CD4-positive, alpha-beta T cell treated with Interleukin-21 for 1 hour (primary cell): ENCODE measurements around the gene ACP1.
A peak's percentile ranks its signal among the peaks of the same experiment; 100 is the strongest.

Experiments
- DNase-seq: peaks from one replicate; pipeline ENCODE4 v3.0.0-alpha.2; 2020

The ACP1 gene

DNA sequence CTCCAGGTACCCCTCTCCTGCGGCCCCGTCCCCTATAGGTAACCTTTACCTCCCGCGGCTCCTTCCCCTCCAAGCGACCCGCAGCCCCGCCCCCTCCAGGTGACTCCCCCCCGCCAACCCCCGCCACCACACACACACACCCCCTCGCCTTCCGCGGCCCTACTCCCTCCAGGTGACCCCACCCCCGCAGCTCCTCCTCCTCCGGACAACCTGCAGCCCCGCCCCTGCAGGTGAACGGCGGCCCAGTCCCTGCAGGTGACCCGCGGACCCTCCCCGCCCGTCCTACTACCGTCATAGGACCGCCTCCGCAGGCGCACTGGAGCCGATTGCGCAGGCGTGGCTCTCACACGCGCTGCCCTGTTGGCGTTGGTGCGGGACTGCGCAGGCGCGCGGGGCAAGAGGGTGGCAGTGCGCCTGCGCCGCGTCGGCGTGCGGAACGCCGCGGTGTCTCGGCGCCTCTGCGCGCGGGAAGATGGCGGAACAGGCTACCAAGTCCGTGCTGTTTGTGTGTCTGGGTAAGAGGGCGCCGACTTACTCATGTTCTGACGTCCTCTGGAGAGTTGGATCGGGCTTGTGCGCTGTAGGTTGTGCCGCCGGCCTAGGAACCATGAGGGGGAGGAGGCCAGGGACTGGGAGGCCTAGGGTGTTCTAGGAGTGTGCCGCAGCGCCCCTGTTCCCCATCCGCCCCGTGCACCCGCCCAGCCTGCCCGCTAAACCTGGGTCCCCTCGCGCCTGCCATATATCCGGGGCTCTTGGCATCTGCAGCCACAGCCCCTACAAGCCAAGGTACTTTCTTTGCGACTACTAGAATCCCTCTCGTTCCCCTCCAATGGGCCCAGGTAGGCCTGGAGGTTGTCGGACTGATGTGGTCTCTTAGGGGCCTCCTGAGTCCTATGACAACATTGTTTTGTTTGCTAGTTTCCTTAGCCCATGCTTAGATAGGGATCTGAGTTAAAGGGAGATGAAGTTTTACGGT, at the start of gene ACP1:
TSS of gene ACP1 (plus strand) at position 455 of the 976 bp plus-strand sequence. CDS start at position 473, 18 bp downstream.
- peak; percentile 95 for DNase-seq

- no peak for DNase-seq
These were observed 48.7 kb upstream of the ACP1 start for GRCh38 chr2:216068-216467.

GRCh38 chr2:223451-223850, 41.3 kb upstream of the ACP1 start:
- peak; percentile 7 for DNase-seq

- DNase-seq = no peak
These were observed 40.6 kb upstream of the ACP1 start for GRCh38 chr2:223971-224760.

DNA sequence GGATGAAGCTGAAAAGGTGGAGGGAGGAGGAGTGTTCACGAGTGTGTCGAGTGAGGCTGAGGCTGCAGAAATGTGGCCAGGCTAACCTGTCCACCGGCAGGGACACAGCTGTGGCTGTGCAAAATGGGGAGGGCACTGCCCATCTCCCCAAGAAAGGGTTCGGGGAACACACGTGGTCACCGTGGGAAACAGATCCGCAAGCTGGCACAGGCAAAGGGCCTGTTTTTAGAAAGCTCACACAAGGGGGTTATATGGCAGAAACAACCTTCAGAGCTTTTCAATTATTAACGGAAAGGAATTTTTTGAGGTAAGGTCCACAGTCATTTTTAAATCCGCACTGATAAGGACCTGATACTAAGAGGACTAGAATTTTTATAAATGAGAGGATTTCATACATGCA, 36.6 kb upstream of the ACP1 start:
- DNase-seq = no peak

- no peak for DNase-seq
These were observed 36.0 kb upstream of the ACP1 start for GRCh38 chr2:228518-229278.

DNA sequence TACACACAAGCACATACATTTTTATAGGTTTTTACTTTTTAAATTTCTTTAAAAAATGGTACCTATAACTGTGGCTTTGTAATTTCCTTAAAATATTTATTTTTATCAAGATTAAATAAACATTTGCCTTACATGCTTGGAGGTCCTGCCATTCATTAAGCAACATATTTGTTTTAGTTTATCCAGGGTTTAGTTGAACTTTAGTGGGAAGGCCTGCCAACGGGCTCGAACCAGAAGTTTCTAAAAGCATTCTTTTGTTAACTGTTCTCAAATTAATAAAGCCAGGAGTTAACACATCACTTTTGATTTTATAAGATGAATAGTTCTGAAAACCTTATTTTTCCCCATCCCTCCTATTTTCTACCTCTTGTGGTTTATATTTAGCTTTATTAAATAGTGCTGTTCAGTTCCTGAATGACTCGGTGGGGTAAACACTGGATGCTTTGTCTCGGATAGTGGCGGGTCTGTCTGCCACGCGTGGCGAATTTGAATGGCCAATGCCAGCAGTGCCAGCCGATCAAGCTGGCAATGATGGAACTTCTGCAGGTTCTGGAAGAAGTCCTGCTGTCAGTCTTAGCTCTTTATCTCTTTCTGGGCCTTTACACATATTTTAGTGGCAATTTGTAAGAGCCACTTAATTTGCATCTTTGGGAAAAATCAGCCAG, 33.1 kb upstream of the ACP1 start:
- no peak for DNase-seq

- DNase-seq = no peak
These were observed 31.7 kb upstream of the ACP1 start for GRCh38 chr2:233030-233429.

DNA sequence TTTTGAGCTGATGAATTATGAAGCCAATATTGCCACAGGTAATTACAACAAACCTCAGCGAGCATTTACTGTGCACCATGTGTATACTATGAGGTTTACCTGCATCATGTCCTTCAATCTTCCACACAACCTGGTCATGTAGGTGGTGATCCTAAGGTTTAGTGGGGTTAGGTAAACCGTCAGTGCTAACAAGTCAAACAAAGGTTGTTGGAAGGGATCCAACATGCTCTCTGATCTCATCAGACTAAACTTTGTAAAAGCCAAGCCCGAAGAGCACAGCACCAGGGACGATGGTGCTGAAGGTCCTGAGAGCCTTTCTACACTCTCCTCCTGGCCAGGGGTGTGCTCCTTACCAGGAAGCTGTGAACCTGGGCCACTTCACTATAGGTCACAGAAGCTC, 30.3 kb upstream of the ACP1 start:
- DNase-seq = no peak

- no peak for DNase-seq
These were observed 27.7 kb upstream of the ACP1 start for GRCh38 chr2:236993-237539.

DNA sequence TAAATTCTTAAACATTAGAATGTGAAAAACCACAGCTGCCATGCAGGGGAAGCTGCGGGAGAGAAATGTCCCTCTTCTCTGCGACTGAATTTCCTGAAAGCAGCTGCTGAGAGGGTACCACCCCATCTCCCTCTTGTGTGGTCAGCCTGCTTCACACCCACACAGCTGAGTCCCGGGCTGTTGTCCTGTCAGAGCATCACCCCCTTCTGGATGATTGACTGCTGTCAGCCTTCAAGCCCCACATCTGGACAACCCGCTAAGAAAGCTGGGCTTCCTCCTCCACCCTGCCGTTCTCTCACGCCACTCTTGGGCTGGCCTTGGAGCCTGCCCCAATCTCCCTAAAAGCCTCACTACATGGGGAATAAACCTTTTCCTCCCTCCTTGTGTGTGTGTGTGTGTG, 26.9 kb upstream of the ACP1 start:
- peak; percentile 13 for DNase-seq

DNA sequence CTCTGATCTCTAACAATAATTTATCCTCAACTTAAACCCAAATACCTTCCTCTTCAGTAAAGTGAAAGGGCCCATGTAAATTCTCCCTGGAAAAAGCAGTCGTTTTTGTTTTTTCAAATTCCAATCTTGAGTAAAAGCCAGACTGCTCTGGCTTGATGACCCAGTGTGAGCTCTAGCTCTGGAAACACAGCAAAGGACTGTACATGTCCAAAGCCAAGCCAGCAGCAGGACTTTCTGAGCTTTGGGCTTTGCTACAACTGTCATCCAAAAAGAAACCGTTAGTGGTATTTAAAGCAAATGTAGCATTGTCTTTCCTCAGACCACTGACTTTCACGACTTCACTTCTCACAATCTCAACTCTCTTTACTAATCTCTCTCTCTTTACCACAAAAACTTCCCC, 26.3 kb upstream of the ACP1 start:
- no peak for DNase-seq

DNA sequence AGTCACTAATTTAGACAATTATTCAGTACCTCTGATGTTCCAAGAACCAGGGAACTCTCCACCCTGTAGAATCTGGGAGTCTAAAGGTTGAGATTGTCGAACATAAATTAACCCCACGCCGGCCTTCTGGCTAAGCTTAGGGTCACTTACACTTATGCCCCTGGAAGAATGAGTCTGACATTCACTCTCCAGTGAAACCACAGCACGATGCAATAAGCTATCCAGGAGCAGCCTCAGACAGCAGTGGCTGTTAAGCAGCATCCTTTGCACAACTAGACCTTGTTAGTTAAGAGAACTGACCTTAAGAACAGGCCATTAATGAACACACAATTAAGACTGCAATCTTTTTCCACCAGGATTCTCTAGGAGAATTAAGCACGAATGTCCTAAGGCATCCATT, 25.9 kb upstream of the ACP1 start:
- no peak for DNase-seq

- no peak for DNase-seq
These were observed 20.2 kb upstream of the ACP1 start for GRCh38 chr2:244547-244946.

- DNase-seq = peak; percentile 62
These were observed 18.1 kb upstream of the ACP1 start for GRCh38 chr2:246489-247144.

DNA sequence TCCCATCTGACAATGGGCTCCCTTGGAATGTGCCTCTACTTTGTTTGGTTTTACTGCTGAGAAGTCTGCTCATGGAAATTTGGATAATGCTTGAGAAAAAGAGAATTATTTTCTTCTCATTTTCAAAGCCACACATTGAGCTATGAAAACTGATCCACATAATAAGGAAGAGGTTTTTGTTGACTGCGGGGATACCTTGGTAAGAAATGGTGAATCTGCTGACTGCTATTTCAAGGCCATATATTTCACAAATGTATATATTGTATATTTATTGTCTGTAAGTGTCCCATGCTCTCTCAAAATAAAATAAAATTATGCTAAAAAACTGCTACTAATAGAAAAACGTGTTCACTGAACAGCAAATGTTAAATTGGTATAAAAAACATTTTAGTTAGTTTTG, 16.0 kb upstream of the ACP1 start:
- no peak for DNase-seq

DNA sequence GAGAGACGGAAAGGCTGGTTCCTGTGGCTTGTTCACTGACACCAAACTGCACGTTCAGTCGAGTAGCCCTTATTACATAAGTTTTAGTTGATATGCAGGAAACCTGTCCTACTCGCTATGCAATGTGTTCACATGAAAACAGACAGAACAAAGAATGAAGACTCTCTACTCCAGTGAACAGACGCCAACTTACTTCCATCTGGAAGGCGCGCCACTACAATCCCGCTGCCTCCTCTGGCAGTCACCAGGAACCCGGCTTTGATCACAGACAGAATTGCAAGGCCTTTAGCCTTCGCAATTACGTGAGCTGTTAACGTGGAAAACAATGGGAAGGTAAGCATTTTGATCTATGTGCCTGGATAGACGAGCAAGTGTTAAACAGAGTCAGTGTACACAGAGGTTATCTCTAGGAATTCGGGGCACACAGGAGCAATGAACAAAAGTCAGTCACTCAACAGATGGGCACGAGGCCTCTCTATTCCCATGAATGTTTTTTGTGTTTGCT, 15.2 kb upstream of the ACP1 start:
- DNase-seq = no peak

DNA sequence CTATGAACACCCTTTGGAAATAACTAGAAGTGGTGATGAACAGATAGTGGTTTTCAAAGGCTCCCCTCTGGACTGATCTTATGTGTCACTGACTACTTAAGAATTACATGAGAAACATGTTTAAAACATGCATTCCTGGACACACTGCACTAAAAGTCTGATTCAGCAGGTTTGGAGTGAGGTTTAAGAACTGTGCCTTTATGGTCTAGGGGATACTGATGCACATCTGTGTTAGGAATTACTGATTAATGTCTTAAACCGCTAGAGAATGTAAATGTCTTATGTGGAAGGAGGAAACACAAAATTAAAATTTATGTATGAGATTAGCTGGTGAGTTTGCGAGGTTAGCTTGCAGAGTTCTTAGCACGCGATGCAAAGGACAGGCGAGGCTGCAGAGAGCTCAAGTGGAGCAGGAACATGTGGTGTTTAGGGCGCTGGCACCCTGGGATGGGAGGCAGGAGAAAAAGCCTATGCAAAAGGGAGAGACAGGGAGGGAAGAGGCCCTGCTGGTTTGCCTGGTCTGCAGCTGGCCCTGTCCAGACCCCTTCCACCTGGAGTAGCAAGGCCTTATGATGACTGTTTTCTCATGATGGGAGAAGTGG, 12.6 kb upstream of the ACP1 start:
- no peak for DNase-seq

- DNase-seq = no peak
These were observed 11.5 kb upstream of the ACP1 start for GRCh38 chr2:253202-253638.

DNA sequence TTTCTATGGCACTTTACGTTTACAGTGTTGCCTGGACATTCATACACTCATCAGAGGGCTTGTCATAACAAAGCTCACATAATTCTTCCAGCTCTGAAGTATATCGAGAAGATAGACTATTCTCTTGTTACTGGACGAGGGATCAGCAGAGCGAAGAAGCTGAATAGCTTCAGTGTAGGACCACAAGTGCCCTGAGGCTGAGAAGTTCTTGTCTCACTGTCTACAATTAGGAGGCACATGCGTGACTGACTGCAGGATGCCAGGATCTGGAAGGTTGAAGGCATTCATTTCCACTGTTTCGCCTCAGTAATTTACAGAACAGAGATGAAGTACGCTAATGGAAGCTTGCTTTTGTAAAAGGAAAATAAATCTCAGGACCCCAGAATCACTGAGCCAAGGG, 10.5 kb upstream of the ACP1 start:
- no peak for DNase-seq

DNA sequence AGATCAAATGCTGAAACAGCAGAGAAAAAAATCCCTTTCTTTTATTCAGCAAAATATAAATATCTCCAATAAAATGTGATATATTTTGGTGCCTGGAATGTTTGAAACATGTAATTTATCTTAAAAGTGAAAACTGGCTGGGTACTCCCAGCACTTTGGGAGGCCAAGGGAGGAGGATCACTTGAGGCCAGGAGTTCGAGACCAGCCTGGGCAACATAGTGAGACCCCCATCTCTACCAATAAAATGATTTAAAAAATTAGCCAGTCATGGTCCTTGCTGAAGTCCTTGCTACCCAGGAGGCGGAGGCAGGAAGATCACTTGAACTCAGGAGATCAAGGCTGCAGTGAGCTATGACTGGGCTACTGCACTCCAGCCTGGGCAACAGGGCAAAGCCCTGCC, 9.6 kb upstream of the ACP1 start:
- DNase-seq = no peak
